GM18868 (cell line): Measurements from ENCODE around the gene CD300LG.

Experiments
- ATAC-seq: cut with Tn5 transposase; IDR thresholded peaks from one replicate; pipeline ENCODE4 v1.9.1; 2021; ENCODE audit warnings: mild to moderate bottlenecking, moderate library complexity; ENCODE audit not compliant: unreplicated experiment

CD300LG gene

GRCh38 chr17:43905400-43905984 lies 58.5 kb downstream of the CD300LG start:
- no peak for ATAC-seq

- ATAC-seq = no peak
Measured at GRCh38 chr17:43905985-43906852, 59.2 kb downstream of the CD300LG start.

- no peak for ATAC-seq
Measured at GRCh38 chr17:43906951-43907424, 60.0 kb downstream of the CD300LG start.

- ATAC-seq = no peak
Measured at GRCh38 chr17:43907425-43907981, 60.5 kb downstream of the CD300LG start, which contains the start of gene MPP2. Gene MPP2 (minus strand): TSS chr17:43907536. CDS start chr17:43904460, 3,076 bp downstream.

GRCh38 chr17:43907998-43908721 lies 61.2 kb downstream of the CD300LG start:
- ATAC-seq = no peak

- no peak for ATAC-seq
Measured at GRCh38 chr17:43909537-43910231, 62.7 kb downstream of the CD300LG start.

GRCh38 chr17:43911904-43912303 lies 64.9 kb downstream of the CD300LG start:
- no peak for ATAC-seq

- ATAC-seq = no peak
Measured at GRCh38 chr17:43912635-43913304, 65.8 kb downstream of the CD300LG start.
